IMR-90 (cell line): Measurements from ENCODE around the gene SF3A2.

Source experiments
- BHLHE40 ChIP-seq: fragments of 150-350 bp; IDR thresholded peaks from 2 replicates; pipeline ENCODE4 v1.6.1; 2016; ENCODE audit warnings: mild to moderate bottlenecking, low read depth, low read length
- CEBPB ChIP-seq: IDR thresholded peaks from 2 replicates; pipeline ENCODE4 v1.6.1; 2012; ENCODE audit warnings: low read depth, low read length, improper control_type of control experiment
- CHD1 ChIP-seq: IDR thresholded peaks from 2 replicates; pipeline ENCODE4 v1.6.1; 2012; ENCODE audit warnings: low read depth, low read length, improper control_type of control experiment
- CTCF ChIP-seq: conservative IDR thresholded peaks from 2 replicates; pipeline ENCODE4 v1.5.1; 2012; ENCODE audit warnings: mild to moderate bottlenecking, low read depth, low read length, improper control_type of control experiment
- FOS ChIP-seq: fragments of 150-350 bp; IDR thresholded peaks from 2 replicates; pipeline ENCODE4 v1.6.1; 2016; ENCODE audit warnings: low read depth, low read length
- MAFK ChIP-seq: IDR thresholded peaks from 2 replicates; pipeline ENCODE4 v1.6.1; 2012; ENCODE audit warnings: low read depth, low read length, improper control_type of control experiment
- MAZ ChIP-seq: IDR thresholded peaks from 2 replicates; pipeline ENCODE4 v1.6.1; 2012; ENCODE audit warnings: low read depth, mild to moderate bottlenecking, low read length, improper control_type of control experiment, moderate library complexity, borderline replicate concordance
- MXI1 ChIP-seq: IDR thresholded peaks from 2 replicates; pipeline ENCODE4 v1.6.1; 2012; ENCODE audit warnings: low read depth, mild to moderate bottlenecking, low read length, moderate library complexity, borderline replicate concordance
- POLR2A ChIP-seq: IDR thresholded peaks from 2 replicates; pipeline ENCODE4 v1.6.1; 2012; ENCODE audit warnings: mild to moderate bottlenecking, low read depth, low read length
- RAD21 ChIP-seq: IDR thresholded peaks from 2 replicates; pipeline ENCODE4 v1.6.1; 2012; ENCODE audit warnings: low read length, improper control_type of control experiment
- RFX5 ChIP-seq: IDR thresholded peaks from 2 replicates; pipeline ENCODE4 v1.8.0; 2012; ENCODE audit warnings: low read depth, mild to moderate bottlenecking, low read length, moderate library complexity
- SMC3 ChIP-seq: fragments of 150-350 bp; IDR thresholded peaks from 2 replicates; pipeline ENCODE4 v1.6.1; 2016; ENCODE audit warnings: low read depth, mild to moderate bottlenecking, antibody characterized with exemption, low read length, moderate library complexity
- TF ChIP-seq, protein P1 (sequence below): fragments of 150-350 bp; IDR thresholded peaks from 2 replicates; pipeline ENCODE4 v1.6.1; 2017; ENCODE audit warnings: mild to moderate bottlenecking, antibody characterized with exemption, low read length, low read depth

- TF ChIP-seq CHD1 (no peak), CTCF (no peak), MAFK (no peak), SMC3 (no peak), RAD21 (no peak), POLR2A (no peak), RFX5 (no peak), FOS (no peak), MAZ (no peak), CEBPB (no peak), MXI1 (no peak), BHLHE40 (no peak)
- TF ChIP-seq, protein P1, sequence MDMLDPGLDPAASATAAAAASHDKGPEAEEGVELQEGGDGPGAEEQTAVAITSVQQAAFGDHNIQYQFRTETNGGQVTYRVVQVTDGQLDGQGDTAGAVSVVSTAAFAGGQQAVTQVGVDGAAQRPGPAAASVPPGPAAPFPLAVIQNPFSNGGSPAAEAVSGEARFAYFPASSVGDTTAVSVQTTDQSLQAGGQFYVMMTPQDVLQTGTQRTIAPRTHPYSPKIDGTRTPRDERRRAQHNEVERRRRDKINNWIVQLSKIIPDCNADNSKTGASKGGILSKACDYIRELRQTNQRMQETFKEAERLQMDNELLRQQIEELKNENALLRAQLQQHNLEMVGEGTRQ, result no peak
Observed at GRCh38 chr19:2276429-2276986, 39.9 kb downstream of the SF3A2 start.
